Fibroblast of lung (primary cell): ENCODE measurements around the gene LCA5L. TPM values are rescaled to one million over a fixed set of nuclear protein-coding genes. Genes with fewer than 3 reads are reported as not detected.

ENCODE experiments used
- DNase-seq, 2 donors: peaks; one replicate each; pipeline versions ENCODE4 v3.0.0 to v3.0.0-alpha.2; 2010; ENCODE audit warnings: low read depth in 2 of 2
- H2AFZ ChIP-seq: 2 replicates; pipeline ENCODE4 v1.5.1; 2012; ENCODE audit warnings: low read length, control low read depth, inconsistent platforms
- H3K27ac ChIP-seq: 2 replicates; pipeline ENCODE4 v1.5.1; 2011; ENCODE audit warnings: low read length, control low read depth; ENCODE audit not compliant: insufficient read depth
- H3K27me3 ChIP-seq: 2 replicates; pipeline ENCODE4 v1.5.1; 2011; ENCODE audit warnings: mild to moderate bottlenecking, low read length; ENCODE audit not compliant: control insufficient read depth, insufficient read depth
- H3K36me3 ChIP-seq: 2 replicates; pipeline ENCODE4 v1.5.1; 2011; ENCODE audit warnings: low read length; ENCODE audit not compliant: control insufficient read depth, insufficient read depth
- H3K4me1 ChIP-seq: 2 replicates; pipeline ENCODE4 v1.5.1; 2011; ENCODE audit warnings: low read length; ENCODE audit not compliant: control insufficient read depth, insufficient read depth; ENCODE audit errors: extremely low read depth
- H3K4me2 ChIP-seq: 2 replicates; pipeline ENCODE4 v1.5.1; 2011; ENCODE audit warnings: low read length, control low read depth; ENCODE audit not compliant: insufficient read depth; ENCODE audit errors: extremely low read depth
- H3K4me3 ChIP-seq, 4 experiments: fragments of 200-600 bp in 1 of 4; sonication (generic) in 1 of 4; replicated peaks in 1 of 4; 2 replicates each; pipeline ENCODE4 v1.5.1; 2011 to 2016; ENCODE audit warnings: low read length in 4 of 4, low read depth in 3 of 4, mild to moderate bottlenecking in 3 of 4, control low read depth in 2 of 4, inconsistent platforms in 1 of 4, mixed read lengths in 1 of 4; ENCODE audit not compliant: insufficient read depth in 1 of 4; ENCODE audit errors: control extremely low read depth in 1 of 4
- H3K79me2 ChIP-seq: 2 replicates; pipeline ENCODE4 v1.5.1; 2012; ENCODE audit warnings: mild to moderate bottlenecking, low read length, inconsistent platforms; ENCODE audit not compliant: control insufficient read depth, insufficient read depth
- H3K9ac ChIP-seq: 2 replicates; pipeline ENCODE4 v1.5.1; 2011; ENCODE audit warnings: mild to moderate bottlenecking, low read length, control low read depth; ENCODE audit not compliant: insufficient read depth
- H3K9me3 ChIP-seq: 2 replicates; pipeline ENCODE4 v1.5.1; 2012; ENCODE audit warnings: low read depth, low read length; ENCODE audit not compliant: control insufficient read depth, insufficient read depth
- H4K20me1 ChIP-seq: 2 replicates; pipeline ENCODE4 v1.5.1; 2011; ENCODE audit warnings: low read length; ENCODE audit not compliant: control insufficient read depth, insufficient read depth; ENCODE audit errors: extremely low read depth
- EZH2 ChIP-seq: IDR thresholded peaks from 2 replicates; pipeline ENCODE4 v1.5.1; 2012; ENCODE audit warnings: low read length, control low read depth, mild to moderate bottlenecking; ENCODE audit errors: missing control alignments
- polyA plus RNA-seq, 2 donors: library from polyadenylated mRNA; depleted of rRNA in 1 of 2; stranded (reverse) in 1 of 2; unstranded in 1 of 2; fragments of >200 nt; gene quantifications; 2 replicates each; pipeline ENCODE4 v1.2.1, GENCODE V29; 2011 to 2012; ENCODE audit warnings: missing spikeins in 1 of 2
- total RNA-seq: library from RNA; depleted of rRNA; stranded (reverse); fragments of >200 nt; gene quantifications from 2 replicates; pipeline ENCODE4 v1.2.1, GENCODE V29; 2014
- TF ChIP-seq, protein P1 (sequence below), 2 donors: IDR thresholded peaks in 1 of 2; conservative IDR thresholded peaks in 1 of 2; 1 replicate in 1 of 2; 2 replicates in 1 of 2; pipeline ENCODE4 v1.5.1; 2011 to 2012; ENCODE audit warnings: low read length in 2 of 2, control low read depth in 1 of 2, inconsistent platforms in 1 of 2, low read depth in 1 of 2, mild to moderate bottlenecking in 1 of 2

Gene LCA5L
- total and polyA plus RNA-seq, 2 donors (not counting 1 experiment from before 2014, with no cell fraction given), result 0.66 to 1.0 TPM

- Histone ChIP-seq H3K27me3 (no peaks in the 10 kb centered on the region), H3K4me1 (no peaks in the 10 kb centered on the region), H3K4me2 (no peak overlapping the region), H2AFZ (no peak overlapping the region), H4K20me1 (no peaks in the 10 kb centered on the region), H3K27ac (no peak overlapping the region), H3K4me3 (no peak overlapping the region), H3K9ac (no peak overlapping the region), H3K9me3 (no peaks in the 10 kb centered on the region), H3K36me3 (no peaks in the 10 kb centered on the region), H3K79me2 (no peaks in the 10 kb centered on the region)
- no peak for DNase-seq
- TF ChIP-seq, protein P1, sequence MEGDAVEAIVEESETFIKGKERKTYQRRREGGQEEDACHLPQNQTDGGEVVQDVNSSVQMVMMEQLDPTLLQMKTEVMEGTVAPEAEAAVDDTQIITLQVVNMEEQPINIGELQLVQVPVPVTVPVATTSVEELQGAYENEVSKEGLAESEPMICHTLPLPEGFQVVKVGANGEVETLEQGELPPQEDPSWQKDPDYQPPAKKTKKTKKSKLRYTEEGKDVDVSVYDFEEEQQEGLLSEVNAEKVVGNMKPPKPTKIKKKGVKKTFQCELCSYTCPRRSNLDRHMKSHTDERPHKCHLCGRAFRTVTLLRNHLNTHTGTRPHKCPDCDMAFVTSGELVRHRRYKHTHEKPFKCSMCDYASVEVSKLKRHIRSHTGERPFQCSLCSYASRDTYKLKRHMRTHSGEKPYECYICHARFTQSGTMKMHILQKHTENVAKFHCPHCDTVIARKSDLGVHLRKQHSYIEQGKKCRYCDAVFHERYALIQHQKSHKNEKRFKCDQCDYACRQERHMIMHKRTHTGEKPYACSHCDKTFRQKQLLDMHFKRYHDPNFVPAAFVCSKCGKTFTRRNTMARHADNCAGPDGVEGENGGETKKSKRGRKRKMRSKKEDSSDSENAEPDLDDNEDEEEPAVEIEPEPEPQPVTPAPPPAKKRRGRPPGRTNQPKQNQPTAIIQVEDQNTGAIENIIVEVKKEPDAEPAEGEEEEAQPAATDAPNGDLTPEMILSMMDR (conservative IDR thresholded peaks at IDR 0.05 in 1 of 2, IDR thresholded peaks at IDR 0.05 in 1 of 2; ENCODE audit: low read depth in 1 of 2, low read length in 2 of 2), result no peak
- TF ChIP-seq EZH2, result no peak
These were observed 34.2 kb upstream of the LCA5L start for GRCh38 chr21:39479814-39480182.

GRCh38 chr21:39479164-39479813 is 33.7 kb upstream of the LCA5L start:
- Histone ChIP-seq H3K27me3 (no peaks in the 10 kb centered on the region), H3K27ac (no peak overlapping the region), H3K79me2 (no peaks in the 10 kb centered on the region), H4K20me1 (no peaks in the 10 kb centered on the region), H2AFZ (no peak overlapping the region), H3K9me3 (no peaks in the 10 kb centered on the region), H3K4me2 (no peak overlapping the region), H3K4me3 (no peak overlapping the region), H3K36me3 (no peaks in the 10 kb centered on the region), H3K9ac (no peak overlapping the region), H3K4me1 (no peaks in the 10 kb centered on the region)
- no peak for DNase-seq
- no peak for TF ChIP-seq EZH2
- TF ChIP-seq, protein P1 (conservative IDR thresholded peaks at IDR 0.05 in 1 of 2, IDR thresholded peaks at IDR 0.05 in 1 of 2; ENCODE audit: low read depth in 1 of 2, low read length in 2 of 2), result no peak

- DNase-seq, result no peak
- TF ChIP-seq, protein P1 (conservative IDR thresholded peaks at IDR 0.05 in 1 of 2, IDR thresholded peaks at IDR 0.05 in 1 of 2; ENCODE audit: low read depth in 1 of 2, low read length in 2 of 2), result no peak
- TF ChIP-seq EZH2, result no peak
- Histone ChIP-seq H3K4me3 (no peak overlapping the region), H3K36me3 (no peaks in the 10 kb centered on the region), H3K27ac (no peak overlapping the region), H4K20me1 (peaks cover 2% of the 10 kb centered on the region), H3K4me2 (no peak overlapping the region), H3K4me1 (no peaks in the 10 kb centered on the region), H3K9ac (no peak overlapping the region), H3K79me2 (no peaks in the 10 kb centered on the region), H3K9me3 (no peaks in the 10 kb centered on the region), H2AFZ (no peak overlapping the region), H3K27me3 (no peaks in the 10 kb centered on the region)
These were observed 29.0 kb upstream of the LCA5L start for GRCh38 chr21:39474611-39475010.
